Prostate gland (tissue), 2 donors: ENCODE measurements around the gene IL33. TPM values are rescaled to one million over a fixed set of nuclear protein-coding genes. Genes with fewer than 3 reads are reported as not detected.

ENCODE experiments used
- DNase-seq: peaks from one replicate; pipeline ENCODE4 v3.0.0-alpha.2; 2019; ENCODE audit warnings: low spot score
- H3K27ac ChIP-seq, 2 donors: fragments of 200-600 bp; sonication (generic); 2 replicates each; pipeline ENCODE4 v1.5.1; 2017 to 2019
- H3K27me3 ChIP-seq: fragments of 200-600 bp; sonication (generic); replicated peaks from 2 replicates; pipeline ENCODE4 v1.5.1; 2019; ENCODE audit not compliant: insufficient read depth
- H3K36me3 ChIP-seq, 2 donors: fragments of 200-600 bp; sonication (generic); 1 replicate in 1 of 2; 2 replicates in 1 of 2; pipeline versions ENCODE4 v1.5.1 to v1.8.1; 2017 to 2019
- H3K4me1 ChIP-seq: fragments of 200-600 bp; sonication (generic); replicated peaks from 2 replicates; pipeline ENCODE4 v1.5.1; 2019
- H3K4me3 ChIP-seq, 2 donors: fragments of 200-600 bp; sonication (generic); 2 replicates each; pipeline ENCODE4 v1.5.1; 2017 to 2019
- H3K9me3 ChIP-seq: fragments of 200-600 bp; sonication (generic); 2 replicates; pipeline ENCODE4 v1.5.1; 2017
- CTCF ChIP-seq, 4 experiments: fragments of 200-600 bp in 2 of 4; fragments of 450-650 bp in 2 of 4; sonication (generic) in 2 of 4; IDR thresholded peaks; 1 replicate in 3 of 4; 2 replicates in 1 of 4; pipeline ENCODE4 v1.5.1; 2016 to 2019; ENCODE audit warnings: antibody characterized with exemption in 4 of 4, mild to moderate bottlenecking in 2 of 4, moderate library complexity in 2 of 4
- POLR2A ChIP-seq: fragments of 450-650 bp; IDR thresholded peaks from one replicate; pipeline ENCODE4 v1.6.1; 2016; ENCODE audit warnings: antibody characterized with exemption, mild to moderate bottlenecking
- POLR2AphosphoS5 ChIP-seq: sonication (generic); formaldehyde crosslinking; IDR thresholded peaks from one replicate; pipeline ENCODE4 v1.6.1; 2017; ENCODE audit warnings: antibody characterized with exemption
- WGBS: methylation state at CpG from one replicate; pipeline ENCODE4 v1.1.5; 2018; 5-methylcytosine and 5-hydroxymethylcytosine counted together
- intact Hi-C: fragments of 100-400 bp; cut with DNase I; formaldehyde crosslinking; loops from one replicate; pipeline ENCODE4 v1.14.2; 2022
- total RNA-seq, 2 donors: library from RNA; depleted of rRNA; stranded (reverse); fragments of >200 nt; gene quantifications; one replicate each; pipeline ENCODE4 v1.1.0, GENCODE V29; 2016

IL33 gene
- total RNA-seq, 2 donors from 2014 or later, result 11.6 to 13.8 TPM

- Histone ChIP-seq H3K9me3 (no peaks in the 10 kb centered on the region), H3K36me3 (no peaks in the 10 kb centered on the region), H3K4me3 (no peak overlapping the region), H3K27ac (no peak overlapping the region), H3K4me1 (no peaks in the 10 kb centered on the region), H3K27me3 (no peaks in the 10 kb centered on the region)
- TF ChIP-seq POLR2A, result no peak
- TF ChIP-seq POLR2AphosphoS5, result no peak
- TF ChIP-seq CTCF (IDR thresholded peaks at IDR 0.05), result no peak
- DNase-seq, result no peak
- WGBS, result 78% methylated on average over 2 of the region's 2 CpGs
- intact Hi-C loops, result loop anchor here (5.0 kb wide), 1 partner anchor 52 kb away; no protein-coding TSS in a partner anchor
Observed at GRCh38 chr9:6219981-6220380, 4.4 kb downstream of the IL33 start.

GRCh38 chr9:6224393-6225154 lies 9.0 kb downstream of the IL33 start:
- intact Hi-C loops, result no loop called here

GRCh38 chr9:6226696-6227095 lies 11.1 kb downstream of the IL33 start:
- WGBS, result 10% methylated on average over 1 of the region's 1 CpG
- H3K36me3 ChIP-seq, result no peaks in the 10 kb centered on the region
- TF ChIP-seq POLR2A (no peak), POLR2AphosphoS5 (no peak), CTCF (IDR thresholded peaks at IDR 0.05) (no peak)
- H3K4me3 ChIP-seq, result no peak overlapping the region
- H3K27ac ChIP-seq, result no peak overlapping the region
- no peaks in the 10 kb centered on the region for H3K27me3 ChIP-seq
- intact Hi-C loops, result no loop called here
- DNase-seq, result peak; percentile 5
- H3K4me1 ChIP-seq, result no peaks in the 10 kb centered on the region
- H3K9me3 ChIP-seq, result no peaks in the 10 kb centered on the region

More at GRCh38 chr9:6224393-6225154, 9.0 kb downstream of the IL33 start:
- TF ChIP-seq POLR2AphosphoS5 (no peak), POLR2A (no peak), CTCF (IDR thresholded peaks at IDR 0.05) (no peak)
- H3K27me3 ChIP-seq, result no peaks in the 10 kb centered on the region
- H3K9me3 ChIP-seq, result no peaks in the 10 kb centered on the region
- no peak overlapping the region for H3K27ac ChIP-seq
- WGBS, result 60% methylated on average over 1 of the region's 1 CpG
- DNase-seq, result no peak
- no peaks in the 10 kb centered on the region for H3K36me3 ChIP-seq
- H3K4me3 ChIP-seq, result no peak overlapping the region
- H3K4me1 ChIP-seq, result no peaks in the 10 kb centered on the region

GRCh38 chr9:6229186-6229585 lies 13.6 kb downstream of the IL33 start:
- DNase-seq, result no peak
- no peak overlapping the region for H3K27ac ChIP-seq
- 41% methylated on average over 2 of the region's 2 CpGs for WGBS

More at GRCh38 chr9:6229186-6229585, 13.6 kb downstream of the IL33 start:
- Histone ChIP-seq H3K9me3 (no peaks in the 10 kb centered on the region), H3K4me1 (no peaks in the 10 kb centered on the region), H3K4me3 (no peak overlapping the region), H3K36me3 (no peaks in the 10 kb centered on the region), H3K27me3 (no peaks in the 10 kb centered on the region)
- intact Hi-C loops, result no loop called here
- no peak for TF ChIP-seq CTCF (IDR thresholded peaks at IDR 0.05)
- no peak for TF ChIP-seq POLR2AphosphoS5
- no peak for TF ChIP-seq POLR2A
